ENCODE measurements around the gene HES4. TPM values are rescaled to one million over a fixed set of nuclear protein-coding genes. Genes with fewer than 3 reads are reported as not detected.
"Not testable (repeated sequence)": the region's sequence is repeated elsewhere in the genome, so short reads cannot be mapped to it uniquely, and the experiment has no call there.

The HES4 gene
- polyA plus RNA-seq, 1 of the 3 experiments (the other 2 are of a cell fraction) = 4.7 TPM

DNA sequence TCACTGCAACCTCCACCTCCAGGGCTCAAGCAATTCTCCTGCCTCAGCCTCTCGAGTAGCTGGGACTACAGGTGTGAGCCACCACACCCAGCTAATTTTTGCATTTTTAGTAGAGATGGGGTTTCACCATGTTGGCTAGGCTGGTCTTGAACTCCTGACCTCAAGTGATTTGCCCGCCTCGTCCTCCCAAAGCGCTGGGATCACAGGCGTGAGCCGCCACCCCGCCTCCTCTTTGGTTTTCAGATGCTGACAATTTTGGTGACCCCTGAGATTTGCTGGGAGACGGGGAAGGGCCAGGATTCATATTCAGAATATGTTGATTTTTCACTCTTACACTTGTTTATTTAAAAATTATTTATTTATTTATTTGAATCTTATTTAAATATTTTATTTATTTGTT is 10.2 kb upstream of the HES4 start:
- H3K9ac ChIP-seq; H3F3A ChIP-seq (replicated peaks; ENCODE audit: insufficient read depth); H3K27ac ChIP-seq (ENCODE audit: low read depth in 2 of 2, low read length in 1 of 2); H4K20me1 ChIP-seq (ENCODE audit: insufficient read depth); H3K4me2 ChIP-seq; DNase-seq; H3K9me2 ChIP-seq; H2AFZ ChIP-seq (ENCODE audit: low read depth); H3K79me2 ChIP-seq (ENCODE audit: insufficient read depth); H3K9me3 ChIP-seq; H3K27me3 ChIP-seq (ENCODE audit: insufficient read depth); H3K36me3 ChIP-seq (replicated peaks in 1 of 2; ENCODE audit: control insufficient read depth in 1 of 2, insufficient read depth in 2 of 2, low read length in 1 of 2); H3K4me3 ChIP-seq (ENCODE audit: low read depth in 2 of 2, low read length in 1 of 2); POLR2A ChIA-PET: not testable (repeated sequence)
- CTCF ChIA-PET = interaction anchor here (1.0 to 2.2 kb wide), 3 partner anchors 8 to 26 kb away, joined by 3 to 11 read pairs (median 3); no protein-coding TSS in a partner anchor
- peaks cover 0 to 25% of the 10 kb centered on the region in 2 experiments; a peak in 1 of 4 replicates for H3K4me1 ChIP-seq (ENCODE audit: control insufficient read depth in 1 of 2, insufficient read depth in 2 of 2, low read depth in 1 of 2, low read length in 1 of 2)
- WGBS (ENCODE audit: low lambda C conversion rate) = 92% methylated on average over 8 of the region's 8 CpGs

GRCh38 chr1:1006305-1007159 is 6.6 kb upstream of the HES4 start:
- H3F3A ChIP-seq (replicated peaks; ENCODE audit: insufficient read depth) = no peaks in the 10 kb centered on the region
- no peak overlapping the region for H2AFZ ChIP-seq (ENCODE audit: low read depth)
- H3K9me2 ChIP-seq = no peaks in the 10 kb centered on the region
- no peaks in the 10 kb centered on the region for H3K36me3 ChIP-seq (replicated peaks in 1 of 2; ENCODE audit: control insufficient read depth in 1 of 2, insufficient read depth in 2 of 2, low read length in 1 of 2)
- ChIA-PET CTCF (interaction anchor here (1.1 to 5.8 kb wide), 10 partner anchors 9 to 58 kb away, joined by 4 to 44 read pairs (median 9); partner anchors contain the start of gene ISG15), POLR2A (interaction anchor here (1.1 kb wide), 1 partner anchor 53 kb away, joined by 3 read pairs; no protein-coding TSS in a partner anchor)
- H3K9ac ChIP-seq = no peak overlapping the region
- no peaks in the 10 kb centered on the region for H3K79me2 ChIP-seq (ENCODE audit: insufficient read depth)
- peaks cover 0 to 37% of the 10 kb centered on the region in 2 experiments; a peak in 1 of 4 replicates for H3K4me1 ChIP-seq (ENCODE audit: control insufficient read depth in 1 of 2, insufficient read depth in 2 of 2, low read depth in 1 of 2, low read length in 1 of 2)
- H4K20me1 ChIP-seq (ENCODE audit: insufficient read depth) = no peaks in the 10 kb centered on the region
- H3K27me3 ChIP-seq (ENCODE audit: insufficient read depth) = no peaks in the 10 kb centered on the region
- DNase-seq = peak; percentile 29
- WGBS (ENCODE audit: low lambda C conversion rate) = 87% methylated on average over 15 of the region's 37 CpGs
- no peak overlapping the region for H3K4me3 ChIP-seq (ENCODE audit: low read depth in 2 of 2, low read length in 1 of 2)
- peak overlapping the region in 1 of 2 experiments; percentile 98; a peak in 2 of 4 replicates for H3K27ac ChIP-seq (ENCODE audit: low read depth in 2 of 2, low read length in 1 of 2)
- no peak overlapping the region for H3K4me2 ChIP-seq
- no peaks in the 10 kb centered on the region for H3K9me3 ChIP-seq
- TF ChIP-seq RCOR1 (IDR thresholded peaks at IDR 0.05; ENCODE audit: low read length) (no peak), TAF1 (IDR thresholded peaks at IDR 0.05; ENCODE audit: borderline replicate concordance, low read depth, low read length) (no peak), MEF2A (IDR thresholded peaks at IDR 0.05; ENCODE audit: borderline replicate concordance, low read depth) (no peak), SMC3 (IDR thresholded peaks at IDR 0.05; ENCODE audit: low read depth, low read length) (no peak)

GRCh38 chr1:1005774-1006304 is 5.9 kb upstream of the HES4 start:
- CTCF ChIA-PET = interaction anchor here (1.0 to 5.8 kb wide), 9 partner anchors 9 to 59 kb away, joined by 3 to 44 read pairs (median 10); partner anchors contain the start of gene ISG15
- H2AFZ ChIP-seq (ENCODE audit: low read depth) = no peak overlapping the region
- DNase-seq = no peak
- H3K79me2 ChIP-seq (ENCODE audit: insufficient read depth) = no peaks in the 10 kb centered on the region
- H3K4me3 ChIP-seq (ENCODE audit: low read depth in 2 of 2, low read length in 1 of 2) = no peak overlapping the region
- H3K9ac ChIP-seq = no peak overlapping the region
- no peaks in the 10 kb centered on the region for H3K9me3 ChIP-seq
- H3F3A ChIP-seq (replicated peaks; ENCODE audit: insufficient read depth) = no peaks in the 10 kb centered on the region
- no peaks in the 10 kb centered on the region for H3K9me2 ChIP-seq
- POLR2A ChIA-PET = interaction anchor here (1.1 to 1.6 kb wide), 3 partner anchors 12 to 54 kb away, joined by 3 to 5 read pairs (median 3); no protein-coding TSS in a partner anchor
- H3K4me1 ChIP-seq (ENCODE audit: control insufficient read depth in 1 of 2, insufficient read depth in 2 of 2, low read depth in 1 of 2, low read length in 1 of 2) = peaks cover 0 to 39% of the 10 kb centered on the region in 2 experiments; a peak in 1 of 4 replicates
- TF ChIP-seq ELF1 (IDR thresholded peaks at IDR 0.05) = no peak
- TF ChIP-seq, protein P1, sequence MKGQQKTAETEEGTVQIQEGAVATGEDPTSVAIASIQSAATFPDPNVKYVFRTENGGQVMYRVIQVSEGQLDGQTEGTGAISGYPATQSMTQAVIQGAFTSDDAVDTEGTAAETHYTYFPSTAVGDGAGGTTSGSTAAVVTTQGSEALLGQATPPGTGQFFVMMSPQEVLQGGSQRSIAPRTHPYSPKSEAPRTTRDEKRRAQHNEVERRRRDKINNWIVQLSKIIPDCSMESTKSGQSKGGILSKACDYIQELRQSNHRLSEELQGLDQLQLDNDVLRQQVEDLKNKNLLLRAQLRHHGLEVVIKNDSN (IDR thresholded peaks at IDR 0.05; ENCODE audit: borderline replicate concordance, low read depth) = no peak
- no peaks in the 10 kb centered on the region for H3K36me3 ChIP-seq (replicated peaks in 1 of 2; ENCODE audit: control insufficient read depth in 1 of 2, insufficient read depth in 2 of 2, low read length in 1 of 2)
- H4K20me1 ChIP-seq (ENCODE audit: insufficient read depth) = no peaks in the 10 kb centered on the region
- 76% methylated on average over 5 of the region's 23 CpGs for WGBS (ENCODE audit: low lambda C conversion rate)
- H3K4me2 ChIP-seq = no peak overlapping the region
- H3K27ac ChIP-seq (ENCODE audit: low read depth in 2 of 2, low read length in 1 of 2) = peak overlapping the region in 1 of 2 experiments; percentile 98; a peak in 2 of 4 replicates
- H3K27me3 ChIP-seq (ENCODE audit: insufficient read depth) = peaks cover 6% of the 10 kb centered on the region; the same call in 1 of the 2 replicates
